C1 segment of cervical spinal cord (tissue), 14 donors: ENCODE data around the gene SLC6A16.
"Not testable (repeated sequence)": the region's sequence is repeated elsewhere in the genome, so short reads cannot be mapped to it uniquely, and the experiment has no call there.

Experiments used
- DNase-seq, 14 donors: peaks; one replicate each; lab custom pipeline; 2025; lab: John Stamatoyannopoulos, UW

SLC6A16 gene

GRCh38 chr19:49271080-49271753 is 53.8 kb downstream of the SLC6A16 start:
- DNase-seq, result no peak

GRCh38 chr19:49266409-49266808 is 58.6 kb downstream of the SLC6A16 start:
- not testable (repeated sequence) for DNase-seq

GRCh38 chr19:49264258-49264657 is 60.7 kb downstream of the SLC6A16 start:
- no peak for DNase-seq

GRCh38 chr19:49261602-49262001 is 63.4 kb downstream of the SLC6A16 start:
- no peak for DNase-seq

GRCh38 chr19:49256691-49257090 is 68.3 kb downstream of the SLC6A16 start:
- DNase-seq, result no peak

- DNase-seq, result no peak
Measured at GRCh38 chr19:49255674-49256073, 69.3 kb downstream of the SLC6A16 start.

- DNase-seq, result no peak
Measured at GRCh38 chr19:49249933-49250332, 75.1 kb downstream of the SLC6A16 start.

- DNase-seq, result no peak
Measured at GRCh38 chr19:49247676-49248075, 77.3 kb downstream of the SLC6A16 start.

GRCh38 chr19:49244256-49244655 is 80.7 kb downstream of the SLC6A16 start:
- no peak for DNase-seq

- DNase-seq, result no peak
Measured at GRCh38 chr19:49243726-49244125, 81.3 kb downstream of the SLC6A16 start.

- DNase-seq, result no peak
Measured at GRCh38 chr19:49243129-49243528, 81.9 kb downstream of the SLC6A16 start.

- no peak for DNase-seq
Measured at GRCh38 chr19:49241769-49242168, 83.2 kb downstream of the SLC6A16 start.
